Measurements from ENCODE around the gene CTBP2.

Gene CTBP2

GRCh38 chr10:125158601-125159485 lies 1.5 kb downstream of the CTBP2 start:
- peak overlapping the region; percentile 65 for H3K4me3 ChIP-seq (ENCODE audit: control insufficient read depth, low read depth, low read length)
- TF ChIP-seq CTCF (IDR thresholded peaks at IDR 0.05; ENCODE audit: control insufficient read depth, insufficient read depth, low read depth, low read length, missing control alignments), result no peak
- no peak for DNase-seq (ENCODE audit: low read depth)

- TF ChIP-seq CTCF (IDR thresholded peaks at IDR 0.05; ENCODE audit: control insufficient read depth, insufficient read depth, low read depth, low read length, missing control alignments), result no peak
- H3K4me3 ChIP-seq (ENCODE audit: control insufficient read depth, low read depth, low read length), result peak overlapping the region; percentile 65
- DNase-seq (ENCODE audit: low read depth), result no peak
These were observed 2.1 kb downstream of the CTBP2 start for GRCh38 chr10:125158275-125158600.

- peak overlapping the region; percentile 21 for H3K4me3 ChIP-seq (ENCODE audit: control insufficient read depth, low read depth, low read length)
These were observed 2.9 kb downstream of the CTBP2 start for GRCh38 chr10:125157505-125157904.

GRCh38 chr10:125156739-125157480 lies 3.5 kb downstream of the CTBP2 start:
- no peak for DNase-seq (ENCODE audit: low read depth)
- H3K4me3 ChIP-seq (ENCODE audit: control insufficient read depth, low read depth, low read length), result peak overlapping the region; percentile 21
- TF ChIP-seq CTCF (IDR thresholded peaks at IDR 0.05; ENCODE audit: control insufficient read depth, insufficient read depth, low read depth, low read length, missing control alignments), result no peak

More at GRCh38 chr10:125157505-125157904, 2.9 kb downstream of the CTBP2 start:
- no peak for TF ChIP-seq CTCF (IDR thresholded peaks at IDR 0.05; ENCODE audit: control insufficient read depth, insufficient read depth, low read depth, low read length, missing control alignments)
- DNase-seq (ENCODE audit: low read depth), result no peak

DNA sequence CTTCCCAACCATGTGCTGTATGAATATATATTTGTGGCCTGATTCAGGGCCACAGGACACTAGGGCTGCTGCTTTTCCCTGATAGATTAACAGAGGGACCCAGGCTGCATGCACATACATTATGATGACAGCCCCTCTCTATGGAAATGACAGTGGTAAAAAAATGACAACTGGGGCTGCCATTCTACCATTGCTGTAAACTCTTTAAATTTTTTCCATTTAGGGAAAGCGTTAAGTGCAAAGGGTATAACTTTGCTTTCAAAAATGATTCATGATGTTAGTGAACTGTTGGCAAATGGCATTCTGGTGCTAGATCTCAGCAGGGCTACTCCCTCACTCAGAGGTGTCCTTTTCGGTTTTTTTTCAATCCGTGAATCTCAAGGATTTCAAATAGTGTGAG lies 4.2 kb downstream of the CTBP2 start:
- DNase-seq (ENCODE audit: low read depth), result no peak
- H3K4me3 ChIP-seq (ENCODE audit: control insufficient read depth, low read depth, low read length), result no peak overlapping the region
- no peak for TF ChIP-seq CTCF (IDR thresholded peaks at IDR 0.05; ENCODE audit: control insufficient read depth, insufficient read depth, low read depth, low read length, missing control alignments)

- no peak for TF ChIP-seq CTCF (IDR thresholded peaks at IDR 0.05; ENCODE audit: control insufficient read depth, insufficient read depth, low read depth, low read length, missing control alignments)
- H3K4me3 ChIP-seq (ENCODE audit: control insufficient read depth, low read depth, low read length), result no peak overlapping the region
These were observed 5.3 kb downstream of the CTBP2 start for GRCh38 chr10:125155101-125155500.

More at GRCh38 chr10:125155101-125155500, 5.3 kb downstream of the CTBP2 start:
- no peak for DNase-seq (ENCODE audit: low read depth)
